CD4-positive, alpha-beta T cell treated with Interleukin-2 at 100 ng/mL for 4 hours (primary cell): ENCODE data around the gene DISC1.

Source experiments
- DNase-seq: peaks from one replicate; pipeline ENCODE4 v3.0.0-alpha.2; 2020; ENCODE audit warnings: low spot score

DISC1 gene

DNA sequence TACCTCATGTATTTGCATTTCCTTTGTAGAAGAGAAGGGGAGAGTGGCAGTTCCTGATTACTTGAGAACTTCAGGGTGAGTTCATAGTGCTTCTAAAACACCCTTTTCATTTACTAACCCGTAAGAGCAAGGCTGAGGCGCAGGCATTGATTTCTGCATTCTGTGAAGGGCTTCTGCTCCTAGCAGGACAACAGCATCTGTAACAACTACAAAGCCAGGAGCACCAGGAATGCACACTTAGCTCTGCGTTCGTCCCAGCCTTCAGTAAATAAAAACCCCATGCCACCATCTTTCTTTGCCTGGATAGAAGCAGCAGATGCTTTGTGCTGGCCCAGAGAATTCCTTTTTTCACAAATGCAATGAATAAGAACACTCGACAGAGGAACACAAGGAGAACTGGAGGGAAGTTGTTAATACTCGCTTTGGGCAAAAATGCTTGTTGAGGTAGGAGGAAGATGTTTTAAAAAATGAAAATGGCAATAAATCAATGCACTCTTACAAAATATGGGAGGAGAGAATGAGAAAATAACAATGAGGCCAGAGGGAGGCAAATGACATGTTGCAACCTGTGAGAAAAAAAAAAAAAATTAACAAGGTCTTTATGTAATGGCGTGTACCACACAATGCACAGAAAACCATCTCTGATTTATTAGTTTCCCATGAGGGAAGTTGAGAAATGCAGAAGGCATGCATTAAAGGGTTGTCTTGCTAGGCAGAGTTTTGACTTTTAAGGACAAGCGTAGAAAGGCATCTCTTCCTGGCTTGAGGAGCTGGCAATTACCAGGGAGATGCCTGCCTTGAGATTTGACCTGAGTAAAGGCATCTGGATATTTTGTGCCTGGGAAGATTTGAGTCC lies 418.8 kb downstream of the DISC1 start:
- no peak for DNase-seq

DNA sequence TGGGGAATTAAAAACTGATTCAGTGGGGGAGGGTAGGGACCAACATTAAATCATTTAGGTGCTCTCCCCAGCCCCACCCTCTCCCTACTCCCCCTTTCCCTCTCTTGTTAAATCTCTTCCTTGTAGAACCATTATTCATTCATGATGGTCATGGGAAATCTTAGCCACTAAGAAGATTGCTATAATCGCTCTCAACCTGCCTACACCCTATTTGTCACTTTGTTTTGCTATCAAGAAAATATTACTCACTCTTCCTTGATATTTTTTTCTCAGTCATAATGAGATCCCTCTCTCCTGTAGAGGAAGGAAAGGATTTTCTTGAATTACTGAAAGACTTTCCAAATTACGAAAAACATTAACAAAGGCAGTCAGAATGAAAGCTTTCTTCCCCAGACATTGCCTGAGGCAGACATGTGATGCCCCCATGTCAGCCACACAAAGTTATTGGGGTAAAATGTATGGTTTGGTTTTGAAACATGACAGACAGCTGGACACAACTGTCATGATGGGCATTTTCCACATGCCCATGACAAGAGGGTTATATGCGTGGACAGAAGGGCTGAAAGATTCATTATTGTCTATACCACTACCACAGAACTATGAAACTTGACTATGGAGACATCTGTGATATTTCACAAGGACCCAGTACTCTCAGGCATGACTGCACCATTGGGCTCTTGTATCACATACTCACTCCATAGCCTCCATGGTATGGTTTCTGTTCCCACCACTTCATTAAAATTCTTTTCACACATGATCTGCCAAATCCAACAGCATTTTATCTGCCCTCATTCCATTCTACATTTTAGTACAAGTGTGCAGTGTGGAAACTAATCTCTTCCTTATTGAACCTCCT lies 420.1 kb downstream of the DISC1 start:
- no peak for DNase-seq

DNA sequence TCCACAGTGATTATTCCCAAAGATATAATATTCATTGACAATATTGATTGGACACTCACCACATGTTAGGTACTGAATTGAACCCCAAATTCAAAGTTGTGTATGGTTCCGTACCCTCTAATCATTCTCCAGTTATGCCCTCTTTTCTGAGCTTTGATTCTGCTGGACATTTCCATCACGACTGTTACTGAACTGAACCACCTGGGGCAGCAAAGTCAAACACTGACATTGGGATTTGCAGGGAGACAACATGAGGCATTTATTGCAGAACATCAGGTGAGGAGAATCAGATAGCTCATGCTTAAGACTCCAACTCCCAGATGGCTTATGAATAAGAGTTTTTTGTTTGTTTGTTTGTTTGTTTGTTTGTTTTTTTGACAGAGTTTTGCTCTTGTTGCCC lies 420.9 kb downstream of the DISC1 start:
- no peak for DNase-seq

DNA sequence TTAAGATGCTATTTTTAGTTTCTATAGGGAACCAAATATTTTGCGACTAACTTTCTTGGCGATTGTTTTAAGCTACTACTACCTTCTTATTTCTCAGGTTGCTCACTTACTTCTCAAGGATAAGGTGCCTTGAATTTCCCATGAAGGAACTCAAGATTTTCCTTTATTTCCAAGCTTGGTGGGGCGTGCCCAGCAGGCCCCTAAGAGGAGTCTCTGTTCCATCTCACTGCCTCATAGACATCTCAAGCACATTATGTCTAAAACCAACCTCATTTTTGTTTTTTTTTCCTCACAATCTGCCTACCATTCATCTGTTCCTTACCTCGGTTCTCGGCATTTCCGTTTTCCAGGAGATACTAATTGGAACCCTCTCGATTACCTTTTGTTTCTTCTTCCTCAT lies 421.9 kb downstream of the DISC1 start:
- no peak for DNase-seq

DNA sequence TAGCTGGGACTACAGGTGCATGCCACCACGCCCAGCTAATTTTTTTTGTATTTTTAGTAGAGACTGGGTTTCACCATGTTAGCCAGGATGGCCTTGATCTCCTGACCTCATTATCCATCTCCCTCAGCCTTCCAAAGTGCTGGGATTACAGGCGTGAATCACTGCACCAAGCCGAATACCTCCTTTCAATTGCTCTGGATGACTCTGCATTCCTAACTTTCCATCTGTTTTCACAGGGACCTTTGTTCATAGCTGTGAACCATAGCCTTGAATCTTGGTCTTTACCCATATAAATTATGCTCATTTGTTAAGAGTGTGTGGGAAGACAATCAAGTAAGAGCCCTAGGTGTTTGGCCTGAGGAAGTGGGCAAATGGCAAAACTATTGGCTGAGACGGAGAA lies 422.7 kb downstream of the DISC1 start:
- DNase-seq, result no peak

DNA sequence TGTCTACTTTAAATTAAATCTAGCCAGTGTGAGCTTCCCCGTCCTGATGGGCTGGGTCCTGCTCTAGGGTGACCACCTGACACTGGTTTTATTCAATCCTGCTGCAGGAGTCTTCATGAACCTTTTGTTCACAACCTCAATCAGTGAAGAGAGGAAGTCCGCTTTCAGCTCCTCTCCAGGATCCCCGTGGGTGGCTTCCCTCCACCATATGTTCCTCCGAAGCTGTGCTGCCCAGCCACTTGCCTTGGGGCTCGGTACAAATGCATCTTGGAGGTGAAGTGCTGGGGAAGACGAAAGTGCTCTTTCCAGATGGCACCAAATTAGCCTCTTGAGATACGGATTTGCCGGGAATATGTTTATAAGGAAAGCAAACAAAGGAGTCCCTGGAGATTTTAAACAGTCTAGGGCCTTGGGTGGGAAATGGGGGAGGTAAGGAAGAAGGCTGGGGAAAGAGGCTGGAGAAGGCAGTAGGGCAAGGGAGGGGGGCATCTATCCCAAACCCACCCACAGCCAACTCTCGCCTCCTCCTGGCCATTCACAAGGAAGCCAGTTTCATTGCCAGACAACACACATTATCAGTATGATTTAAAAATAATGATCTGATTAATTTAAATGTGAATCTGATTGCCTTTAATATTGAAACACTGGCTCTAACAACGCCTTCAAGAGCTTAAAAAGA lies 430.8 kb downstream of the DISC1 start:
- DNase-seq, result no peak

DNA sequence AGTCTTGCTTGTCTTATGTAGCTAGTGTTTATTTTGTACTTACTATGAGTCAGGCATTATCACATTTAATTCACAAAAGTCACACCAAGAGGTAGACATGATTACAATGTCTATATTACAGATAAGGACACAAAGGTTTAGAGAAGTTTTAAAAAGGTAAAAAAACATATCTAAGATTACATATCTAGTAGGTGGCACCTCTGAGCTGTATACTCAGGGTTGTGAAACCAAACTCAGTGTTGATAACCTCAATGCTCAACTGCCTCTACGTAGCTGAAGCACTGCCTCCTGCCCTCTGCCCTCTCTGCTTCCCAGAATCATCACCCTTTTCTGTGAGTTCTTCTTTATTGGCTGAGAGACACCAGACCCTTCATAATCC lies 431.3 kb downstream of the DISC1 start:
- DNase-seq, result no peak

DNA sequence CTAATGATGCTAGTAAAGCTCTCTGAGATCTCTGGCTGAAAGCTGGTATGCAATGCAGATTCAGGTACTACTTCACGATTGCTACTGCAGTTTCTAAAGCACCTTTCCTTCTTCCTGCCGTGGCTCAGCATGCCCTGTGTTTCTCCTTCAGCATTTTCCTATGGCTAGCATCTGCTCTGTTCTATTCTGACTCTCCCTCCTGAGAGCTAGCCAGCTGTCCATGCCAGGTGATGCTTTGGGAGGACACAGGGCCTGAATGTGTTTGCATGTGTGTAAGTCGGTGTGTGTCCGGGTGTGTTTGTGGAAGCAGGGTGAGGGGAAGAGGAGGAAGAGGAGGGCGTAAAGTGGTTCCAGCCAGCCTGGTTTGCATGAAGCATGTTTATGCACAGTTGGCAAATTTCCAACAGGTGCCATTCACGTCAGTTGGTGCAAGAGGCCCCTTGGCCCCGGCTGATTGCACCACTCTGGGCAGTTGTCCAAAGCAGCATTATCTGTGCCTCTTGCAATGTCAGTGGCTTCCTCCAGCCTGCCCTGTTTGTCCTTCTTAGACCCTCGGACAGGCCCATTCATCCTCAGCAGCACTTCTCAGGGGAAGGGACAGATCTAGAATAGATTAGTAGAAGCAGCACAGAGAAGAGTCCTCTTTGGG lies 433.3 kb downstream of the DISC1 start:
- DNase-seq, result no peak

DNA sequence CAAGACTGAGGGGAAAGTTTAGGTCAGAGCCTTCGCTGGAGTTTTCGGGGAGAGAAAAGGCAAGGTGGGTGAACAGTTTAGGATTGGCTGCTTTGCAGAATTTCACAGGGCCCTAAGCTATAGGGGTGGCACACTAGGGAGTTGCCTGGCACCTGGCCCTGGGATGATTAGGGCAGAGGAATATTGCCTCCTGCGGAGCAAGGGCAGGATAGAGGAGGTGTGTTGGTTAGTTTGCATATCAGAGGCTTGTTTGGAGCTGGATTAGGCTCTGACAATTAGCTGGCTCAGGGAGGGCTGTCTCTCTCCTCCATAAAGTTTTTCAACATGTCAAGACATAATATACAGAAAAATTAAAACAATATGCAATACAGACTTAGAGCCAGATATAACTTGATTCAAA lies 436.4 kb downstream of the DISC1 start:
- no peak for DNase-seq

DNA sequence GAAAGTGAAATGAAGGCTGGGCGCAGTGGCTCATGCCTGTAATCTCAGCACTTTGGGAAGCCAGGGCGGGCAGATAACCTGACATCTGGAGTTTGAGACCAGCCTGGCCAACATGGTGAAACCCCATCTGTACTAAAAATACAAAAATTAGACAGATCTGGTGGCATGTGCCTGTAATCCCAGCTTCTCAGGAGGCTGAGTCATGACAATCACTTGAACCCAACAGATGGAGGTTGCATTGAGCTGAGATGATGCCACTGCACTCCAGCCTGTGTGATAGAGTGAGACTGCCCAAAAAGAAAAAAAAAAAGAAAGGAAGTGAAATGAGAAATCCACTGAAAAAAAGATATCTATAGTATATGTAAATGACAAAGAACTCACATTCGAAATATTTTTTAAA lies 439.9 kb downstream of the DISC1 start:
- DNase-seq, result no peak

DNA sequence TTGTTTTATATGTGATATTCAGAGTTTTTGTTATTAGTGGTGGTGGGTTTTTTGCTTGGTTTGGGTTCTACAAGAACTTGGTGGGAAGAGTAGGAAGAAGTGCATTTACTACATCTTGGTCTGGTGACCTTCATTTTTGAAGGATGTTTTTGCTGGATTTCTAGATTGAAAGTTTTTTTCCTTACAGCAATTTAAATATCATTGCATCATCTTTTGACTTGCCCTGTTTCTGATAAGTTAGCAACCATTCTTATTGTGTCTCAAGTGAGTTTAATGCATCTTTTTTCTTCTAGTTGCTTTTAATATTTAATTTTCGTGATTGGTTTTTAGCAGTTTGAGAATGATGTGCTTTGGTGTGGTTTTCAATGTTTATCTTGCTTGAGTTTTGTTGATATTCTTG lies 447.7 kb downstream of the DISC1 start:
- no peak for DNase-seq

DNA sequence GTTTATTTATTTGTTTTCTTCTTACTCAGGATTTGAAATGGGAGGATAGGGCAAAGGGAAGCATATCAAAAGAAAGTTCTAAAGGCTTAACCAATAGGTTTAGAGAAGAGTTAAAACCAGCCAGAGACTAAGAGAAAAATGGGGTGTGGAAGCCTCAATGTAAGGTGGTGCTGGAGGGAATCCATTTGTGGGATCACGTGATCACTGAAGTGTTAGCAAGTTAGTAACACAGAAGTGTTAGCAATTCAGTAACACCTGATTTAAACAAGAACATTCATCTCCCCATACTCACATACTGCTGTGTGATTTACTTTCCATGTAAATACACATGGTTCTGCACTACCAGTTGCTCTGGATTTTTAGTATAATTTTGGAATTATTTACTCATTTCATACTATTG lies 451.2 kb downstream of the DISC1 start:
- DNase-seq, result no peak

DNA sequence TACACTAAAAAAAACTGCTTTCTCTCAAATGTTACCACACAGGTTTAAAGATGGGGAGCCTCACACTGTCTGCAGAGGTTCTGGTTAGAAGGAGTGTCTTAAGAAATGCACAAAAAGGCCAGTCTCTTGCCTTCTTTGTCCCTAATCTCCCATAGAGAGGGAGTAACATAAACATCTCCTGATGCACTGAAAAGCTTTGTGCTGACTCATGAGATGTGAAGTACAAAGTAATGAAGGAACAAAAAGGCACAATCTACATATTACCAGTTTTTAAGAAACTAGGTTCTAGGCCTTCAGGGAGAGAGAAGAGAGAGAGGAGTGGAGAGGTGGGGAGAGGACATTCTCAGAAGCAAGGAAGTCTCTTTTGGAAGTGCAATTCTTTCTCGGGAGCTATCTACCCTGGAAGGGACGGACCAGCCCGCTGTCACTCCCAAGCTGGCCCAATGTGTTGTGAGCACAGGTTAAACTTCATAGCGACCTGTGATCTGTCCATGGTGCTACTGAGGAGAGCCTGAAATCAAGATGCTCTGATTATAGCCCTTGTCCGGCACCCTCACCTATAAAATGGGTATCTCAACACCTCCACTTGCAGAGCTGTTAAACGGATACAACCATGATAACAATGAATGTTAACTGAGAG lies 458.1 kb downstream of the DISC1 start:
- no peak for DNase-seq

DNA sequence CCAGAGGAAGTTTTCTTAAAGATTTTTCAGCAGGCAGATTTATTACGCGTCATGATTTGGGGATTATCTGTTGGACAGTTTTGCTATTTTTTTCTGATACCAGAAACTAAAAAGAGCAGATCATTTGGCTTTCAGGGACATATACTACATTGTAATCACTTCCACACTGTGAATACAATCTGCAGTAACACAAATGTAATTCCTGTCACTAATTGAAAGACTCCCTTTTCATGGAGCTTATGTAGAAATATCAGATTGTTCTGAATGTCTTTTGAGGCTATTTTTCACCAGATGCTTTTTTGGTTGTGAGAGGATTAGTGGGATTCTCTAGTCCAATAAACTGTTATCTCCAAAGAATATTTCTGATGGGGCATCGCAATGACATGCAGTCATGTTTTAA lies 464.2 kb downstream of the DISC1 start:
- no peak for DNase-seq
